Astrocyte (in vitro differentiated cells and primary cell): ENCODE results near the gene ZNF621. TPM values are rescaled to one million over a fixed set of nuclear protein-coding genes. Genes with fewer than 3 reads are reported as not detected.

Source experiments
- DNase-seq: peaks from one replicate; pipeline ENCODE4 v3.0.0-alpha.2; 2010; ENCODE audit warnings: low read depth
- FAIRE-seq: peaks from 2 replicates; lab custom pipeline; 2011; peaks lifted over from hg19 to GRCh38; lab: Jason Lieb, UNC
- H2AFZ ChIP-seq: 2 replicates; pipeline ENCODE4 v1.6.0; 2012; ENCODE audit warnings: low read depth, low read length, inconsistent platforms
- H3K27ac ChIP-seq: 2 replicates; pipeline ENCODE4 v1.5.1; 2011; ENCODE audit warnings: low read depth, low read length, inconsistent platforms
- H3K27me3 ChIP-seq: 2 replicates; pipeline ENCODE4 v1.6.0; 2011; ENCODE audit warnings: low read length, inconsistent platforms; ENCODE audit not compliant: insufficient read depth
- H3K36me3 ChIP-seq: 2 replicates; pipeline ENCODE4 v1.5.1; 2011; ENCODE audit warnings: low read length, inconsistent platforms; ENCODE audit not compliant: insufficient read depth
- H3K4me1 ChIP-seq: 2 replicates; pipeline ENCODE4 v1.5.1; 2011; ENCODE audit warnings: low read length, inconsistent platforms; ENCODE audit not compliant: insufficient read depth
- H3K4me2 ChIP-seq: 2 replicates; pipeline ENCODE4 v1.6.0; 2012; ENCODE audit warnings: low read length, inconsistent platforms
- H3K4me3 ChIP-seq: 2 replicates; pipeline ENCODE4 v1.5.1; 2011; ENCODE audit warnings: low read depth, mild to moderate bottlenecking, low read length, inconsistent platforms; ENCODE audit not compliant: insufficient read depth
- H3K79me2 ChIP-seq: 2 replicates; pipeline ENCODE4 v1.6.0; 2012; ENCODE audit warnings: mild to moderate bottlenecking, low read length, inconsistent platforms; ENCODE audit not compliant: insufficient read depth
- H3K9ac ChIP-seq: 2 replicates; pipeline ENCODE4 v1.6.0; 2012; ENCODE audit warnings: mild to moderate bottlenecking, low read length, inconsistent platforms
- H3K9me3 ChIP-seq: 2 replicates; pipeline ENCODE4 v1.5.1; 2012; ENCODE audit warnings: low read depth, mild to moderate bottlenecking, low read length, inconsistent platforms; ENCODE audit not compliant: insufficient read depth
- H4K20me1 ChIP-seq: 2 replicates; pipeline ENCODE4 v1.6.0; 2012; ENCODE audit warnings: low read length, inconsistent platforms; ENCODE audit not compliant: insufficient read depth
- H3K27ac Mint-ChIP-seq: one replicate; pipeline ENCODE4 v1.8.0; 2021; ENCODE audit warnings: mild to moderate bottlenecking, mixed read lengths; ENCODE audit not compliant: unreplicated experiment
- H3K27me3 Mint-ChIP-seq: one replicate; pipeline ENCODE4 v1.8.0; 2021; ENCODE audit warnings: low read depth, mixed read lengths; ENCODE audit not compliant: unreplicated experiment
- H3K36me3 Mint-ChIP-seq: one replicate; pipeline ENCODE4 v1.8.0; 2021; ENCODE audit warnings: low read depth, mixed read lengths; ENCODE audit not compliant: unreplicated experiment
- H3K4me1 Mint-ChIP-seq: one replicate; pipeline ENCODE4 v1.8.0; 2021; ENCODE audit warnings: low read depth, mixed read lengths; ENCODE audit not compliant: unreplicated experiment
- H3K4me3 Mint-ChIP-seq: one replicate; pipeline ENCODE4 v1.8.0; 2021; ENCODE audit warnings: mild to moderate bottlenecking, moderate library complexity, mixed read lengths; ENCODE audit not compliant: unreplicated experiment
- H3K9me3 Mint-ChIP-seq: one replicate; pipeline ENCODE4 v1.8.0; 2021; ENCODE audit warnings: mild to moderate bottlenecking, mixed read lengths; ENCODE audit not compliant: unreplicated experiment
- CTCF ChIP-seq: IDR thresholded peaks from 2 replicates; pipeline ENCODE4 v1.5.1; 2011; ENCODE audit warnings: low read depth, mild to moderate bottlenecking, inconsistent platforms, low read length, moderate library complexity; ENCODE audit not compliant: insufficient read depth
- EZH2 ChIP-seq: IDR thresholded peaks from 2 replicates; pipeline ENCODE4 v1.6.1; 2012; ENCODE audit warnings: mild to moderate bottlenecking, low read length, inconsistent platforms; ENCODE audit not compliant: insufficient read depth
- total RNA-seq: library from RNA; stranded (reverse); gene quantifications from 2 replicates; pipeline ENCODE4 v1.2.1, GENCODE V29; 2021

ZNF621 gene
- total RNA-seq, 1 donor from 2014 or later: 28.9 TPM

DNA sequence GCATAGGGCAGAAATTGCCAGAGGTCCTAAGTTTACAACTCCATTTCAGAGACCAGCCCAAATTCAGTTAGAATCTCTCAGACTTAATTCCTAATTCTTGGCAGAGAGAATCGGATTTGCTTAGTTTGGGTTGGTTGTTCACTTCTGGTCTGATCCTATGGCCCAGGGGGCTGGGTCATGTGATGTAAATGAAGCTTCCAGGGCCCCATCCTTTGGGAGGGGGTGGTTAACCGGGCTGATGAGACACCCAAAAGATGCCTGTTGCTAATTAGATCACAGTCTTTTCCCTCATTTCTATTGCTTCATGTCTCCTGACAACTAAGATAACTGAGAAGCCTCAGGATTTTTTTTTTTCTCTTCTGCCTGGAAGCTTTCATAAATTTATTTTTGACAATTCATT, 30.1 kb upstream of the ZNF621 start:
- no peaks in the 10 kb centered on the region for H3K79me2 ChIP-seq
- no peak overlapping the region for H3K4me2 ChIP-seq
- H3K4me1 ChIP-seq: no peaks in the 10 kb centered on the region
- no peaks in the 10 kb centered on the region for H4K20me1 ChIP-seq
- no peak overlapping the region for H2AFZ ChIP-seq
- no peak overlapping the region for H3K4me3 ChIP-seq
- Mint-ChIP-seq H3K4me1 (no peaks in the 10 kb centered on the region), H3K9me3 (peaks cover 2% of the 10 kb centered on the region), H3K27me3 (peaks cover 4% of the 10 kb centered on the region), H3K4me3 (no peak overlapping the region), H3K36me3 (no peaks in the 10 kb centered on the region), H3K27ac (no peak overlapping the region)
- DNase-seq (no peak), FAIRE-seq (no peak)
- no peaks in the 10 kb centered on the region for H3K36me3 ChIP-seq
- no peak overlapping the region for H3K9ac ChIP-seq
- no peak overlapping the region for H3K27ac ChIP-seq
- H3K9me3 ChIP-seq: no peaks in the 10 kb centered on the region
- no peaks in the 10 kb centered on the region for H3K27me3 ChIP-seq
- TF ChIP-seq EZH2 (no peak), CTCF (no peak)

DNA sequence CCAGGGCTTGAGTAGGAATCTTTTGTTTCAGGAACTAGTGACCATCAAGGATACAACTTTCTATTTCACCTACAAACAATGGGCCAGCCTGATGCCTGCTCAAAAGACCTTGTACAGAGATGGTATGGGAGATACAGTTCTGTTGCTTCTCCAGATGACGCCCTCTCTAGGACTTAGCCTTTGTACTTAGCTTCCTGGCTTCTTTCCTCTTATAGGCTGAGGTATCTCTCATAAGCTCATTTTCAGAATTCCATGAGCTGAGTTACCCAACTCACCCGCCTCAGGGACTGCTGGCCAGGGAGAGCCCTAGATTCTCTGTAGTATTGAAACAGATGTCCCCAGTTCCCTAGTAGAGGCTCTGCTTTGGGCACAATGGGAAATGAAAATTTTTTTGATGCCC, 27.5 kb upstream of the ZNF621 start:
- no peaks in the 10 kb centered on the region for H3K4me1 Mint-ChIP-seq
- H3K9me3 Mint-ChIP-seq: peaks cover 2% of the 10 kb centered on the region
- H3K4me3 ChIP-seq: no peak overlapping the region
- H3K36me3 ChIP-seq: no peaks in the 10 kb centered on the region
- H3K36me3 Mint-ChIP-seq: no peaks in the 10 kb centered on the region
- no peaks in the 10 kb centered on the region for H3K27me3 ChIP-seq
- H3K4me1 ChIP-seq: no peaks in the 10 kb centered on the region
- no peak overlapping the region for H3K27ac Mint-ChIP-seq
- FAIRE-seq (no peak), DNase-seq (no peak)
- H3K9me3 ChIP-seq: no peaks in the 10 kb centered on the region
- no peaks in the 10 kb centered on the region for H3K79me2 ChIP-seq
- peaks cover 4% of the 10 kb centered on the region for H3K27me3 Mint-ChIP-seq
- no peak overlapping the region for H2AFZ ChIP-seq
- no peak overlapping the region for H3K27ac ChIP-seq
- no peaks in the 10 kb centered on the region for H4K20me1 ChIP-seq
- TF ChIP-seq CTCF: no peak
- no peak for TF ChIP-seq EZH2
- no peak overlapping the region for H3K9ac ChIP-seq
- H3K4me2 ChIP-seq: no peak overlapping the region
- no peak overlapping the region for H3K4me3 Mint-ChIP-seq

- Mint-ChIP-seq H3K27ac (no peak overlapping the region), H3K4me3 (no peak overlapping the region), H3K9me3 (no peaks in the 10 kb centered on the region), H3K4me1 (peaks cover 5% of the 10 kb centered on the region), H3K36me3 (no peaks in the 10 kb centered on the region), H3K27me3 (peaks cover 2% of the 10 kb centered on the region)
- no peak for FAIRE-seq
- Histone ChIP-seq H3K4me1 (peaks cover 8% of the 10 kb centered on the region), H2AFZ (no peak overlapping the region), H3K79me2 (no peaks in the 10 kb centered on the region), H3K4me3 (no peak overlapping the region), H3K9me3 (no peaks in the 10 kb centered on the region), H3K36me3 (no peaks in the 10 kb centered on the region), H4K20me1 (no peaks in the 10 kb centered on the region), H3K4me2 (no peak overlapping the region), H3K27me3 (no peaks in the 10 kb centered on the region), H3K9ac (no peak overlapping the region), H3K27ac (no peak overlapping the region)
- TF ChIP-seq CTCF: no peak
- no peak for TF ChIP-seq EZH2
- DNase-seq: no peak
These were observed 24.8 kb upstream of the ZNF621 start for GRCh38 chr3:40499952-40500351.
